Uterus (tissue), 4 donors: ENCODE measurements around the gene COX6B1. TPM values are rescaled to one million over a fixed set of nuclear protein-coding genes. Genes with fewer than 3 reads are reported as not detected.
A peak's percentile ranks its signal among the peaks of the same experiment; 100 is the strongest.

Experiments used
- DNase-seq, 2 donors: peaks; one replicate each; pipeline ENCODE4 v3.0.0-alpha.2; 2019 to 2020
- H3K27ac ChIP-seq, 2 donors: fragments of 200-600 bp; sonication (generic); 1 replicate in 1 of 2; 2 replicates in 1 of 2; pipeline ENCODE4 v1.5.1; 2016 to 2018
- H3K27me3 ChIP-seq, 2 donors: fragments of 200-600 bp; sonication (generic); one replicate each; pipeline ENCODE4 v1.5.1; 2018 to 2019; ENCODE audit warnings: control low read depth in 1 of 2
- H3K36me3 ChIP-seq, 2 donors: fragments of 200-600 bp; sonication (generic); one replicate each; pipeline ENCODE4 v1.5.1; 2019; ENCODE audit warnings: control low read depth in 1 of 2
- H3K4me1 ChIP-seq, 2 donors: fragments of 200-600 bp; sonication (generic); one replicate each; pipeline ENCODE4 v1.5.1; 2018 to 2019; ENCODE audit warnings: control low read depth in 1 of 2
- H3K4me3 ChIP-seq, 2 donors: fragments of 200-600 bp; sonication (generic); 1 replicate in 1 of 2; 2 replicates in 1 of 2; pipeline ENCODE4 v1.5.1; 2018 to 2019; ENCODE audit warnings: mild to moderate bottlenecking in 1 of 2
- H3K9me3 ChIP-seq, 2 donors: fragments of 200-600 bp; sonication (generic); one replicate each; pipeline ENCODE4 v1.5.1; 2019; ENCODE audit warnings: control low read depth in 1 of 2
- POLR2A ChIP-seq, 2 donors: fragments of 450-650 bp; IDR thresholded peaks; one replicate each; pipeline ENCODE4 v1.6.1; 2016; ENCODE audit warnings: antibody characterized with exemption in 2 of 2, mild to moderate bottlenecking in 1 of 2, moderate library complexity in 1 of 2
- intact Hi-C: fragments of 100-400 bp; cut with DNase I; formaldehyde crosslinking; loops from one replicate; pipeline ENCODE4 v1.15.1; 2023; ENCODE audit warnings: low total_unique reads
- total RNA-seq, 4 donors: library from RNA; depleted of rRNA in 3 of 4; stranded (reverse); fragments of >200 nt in 3 of 4; gene quantifications; one replicate each; pipeline versions ENCODE4 v1.1.0 to v1.2.4, GENCODE V29; 2014 to 2023
- TF ChIP-seq, protein P1 (sequence below), 4 experiments: fragments of 200-600 bp in 2 of 4; fragments of 450-650 bp in 2 of 4; sonication (generic) in 2 of 4; IDR thresholded peaks; one replicate each; pipeline ENCODE4 v1.5.1; 2016 to 2019; ENCODE audit warnings: antibody characterized with exemption in 4 of 4, mild to moderate bottlenecking in 2 of 4, moderate library complexity in 1 of 4
- donor health status: DM: yes; HTN: yes; CAD: no.

The COX6B1 gene
- total RNA-seq, 4 donors from 2014 or later = 47.4 to 344 (median 208) TPM

- Histone ChIP-seq H3K27me3 (no peaks in the 10 kb centered on the region), H3K4me3 (no peak overlapping the region), H3K36me3 (no peaks in the 10 kb centered on the region), H3K27ac (no peak overlapping the region), H3K9me3 (no peaks in the 10 kb centered on the region), H3K4me1 (no peaks in the 10 kb centered on the region)
- TF ChIP-seq, protein P1, sequence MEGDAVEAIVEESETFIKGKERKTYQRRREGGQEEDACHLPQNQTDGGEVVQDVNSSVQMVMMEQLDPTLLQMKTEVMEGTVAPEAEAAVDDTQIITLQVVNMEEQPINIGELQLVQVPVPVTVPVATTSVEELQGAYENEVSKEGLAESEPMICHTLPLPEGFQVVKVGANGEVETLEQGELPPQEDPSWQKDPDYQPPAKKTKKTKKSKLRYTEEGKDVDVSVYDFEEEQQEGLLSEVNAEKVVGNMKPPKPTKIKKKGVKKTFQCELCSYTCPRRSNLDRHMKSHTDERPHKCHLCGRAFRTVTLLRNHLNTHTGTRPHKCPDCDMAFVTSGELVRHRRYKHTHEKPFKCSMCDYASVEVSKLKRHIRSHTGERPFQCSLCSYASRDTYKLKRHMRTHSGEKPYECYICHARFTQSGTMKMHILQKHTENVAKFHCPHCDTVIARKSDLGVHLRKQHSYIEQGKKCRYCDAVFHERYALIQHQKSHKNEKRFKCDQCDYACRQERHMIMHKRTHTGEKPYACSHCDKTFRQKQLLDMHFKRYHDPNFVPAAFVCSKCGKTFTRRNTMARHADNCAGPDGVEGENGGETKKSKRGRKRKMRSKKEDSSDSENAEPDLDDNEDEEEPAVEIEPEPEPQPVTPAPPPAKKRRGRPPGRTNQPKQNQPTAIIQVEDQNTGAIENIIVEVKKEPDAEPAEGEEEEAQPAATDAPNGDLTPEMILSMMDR (IDR thresholded peaks at IDR 0.05) = no peak
- TF ChIP-seq POLR2A (IDR thresholded peaks at IDR 0.05) = no peak
- no peak for DNase-seq
- intact Hi-C loops = no loop called here
Observed at GRCh38 chr19:35642312-35642711, 5.8 kb upstream of the COX6B1 start.

- H3K9me3 ChIP-seq = no peaks in the 10 kb centered on the region
- H3K27me3 ChIP-seq = no peaks in the 10 kb centered on the region
- intact Hi-C loops = no loop called here
- TF ChIP-seq POLR2A (IDR thresholded peaks at IDR 0.05) = no peak
- TF ChIP-seq, protein P1 (IDR thresholded peaks at IDR 0.05) = no peak
- peak overlapping the region; percentile 49 to 51 for H3K4me3 ChIP-seq
- H3K36me3 ChIP-seq = no peaks in the 10 kb centered on the region
- peak; percentile 37 to 43 for DNase-seq
- peak overlapping the region; percentile 85 to 91 for H3K27ac ChIP-seq
- H3K4me1 ChIP-seq = no peaks in the 10 kb centered on the region
Observed at GRCh38 chr19:35642798-35643254, 5.3 kb upstream of the COX6B1 start.

DNA sequence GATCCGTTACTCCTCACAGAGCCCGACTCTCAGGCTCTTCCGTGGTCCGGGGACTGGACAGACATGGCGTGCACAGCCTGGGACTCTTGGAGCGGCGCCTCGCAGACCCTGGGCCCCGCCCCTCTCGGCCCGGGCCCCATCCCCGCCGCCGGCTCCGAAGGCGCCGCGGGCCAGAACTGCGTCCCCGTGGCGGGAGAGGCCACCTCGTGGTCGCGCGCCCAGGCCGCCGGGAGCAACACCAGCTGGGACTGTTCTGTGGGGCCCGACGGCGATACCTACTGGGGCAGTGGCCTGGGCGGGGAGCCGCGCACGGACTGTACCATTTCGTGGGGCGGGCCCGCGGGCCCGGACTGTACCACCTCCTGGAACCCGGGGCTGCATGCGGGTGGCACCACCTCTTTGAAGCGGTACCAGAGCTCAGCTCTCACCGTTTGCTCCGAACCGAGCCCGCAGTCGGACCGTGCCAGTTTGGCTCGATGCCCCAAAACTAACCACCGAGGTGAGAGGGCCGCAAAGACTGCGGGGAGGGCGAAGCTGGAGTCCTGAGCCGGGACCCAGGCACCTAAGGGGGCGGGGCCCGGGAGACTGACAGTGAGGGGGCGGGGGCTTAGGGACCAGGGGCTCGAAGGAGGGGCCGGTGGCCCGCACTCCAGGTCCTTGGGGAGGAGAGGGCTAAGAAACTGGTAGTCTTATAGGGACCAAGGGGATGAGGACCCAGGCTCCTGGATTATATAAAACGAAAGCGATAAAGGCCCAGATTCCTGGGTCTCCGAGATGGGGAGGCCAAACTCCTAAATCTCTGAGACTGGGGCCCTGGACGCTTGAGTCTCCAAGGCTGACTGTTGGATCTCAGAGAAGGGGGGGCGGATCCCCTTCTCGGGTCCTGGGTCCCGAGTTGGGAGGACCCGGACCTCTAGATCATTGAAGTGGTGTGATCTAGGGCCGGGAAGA lies 4.6 kb upstream of the COX6B1 start:
- peak in 1 of 2 donors; percentile 65 for TF ChIP-seq POLR2A (IDR thresholded peaks at IDR 0.05)
- TF ChIP-seq, protein P1 (IDR thresholded peaks at IDR 0.05) = no peak
- Histone ChIP-seq H3K4me3 (peak overlapping the region; percentile 49 to 51), H3K9me3 (no peaks in the 10 kb centered on the region), H3K4me1 (no peaks in the 10 kb centered on the region), H3K27ac (peak overlapping the region; percentile 85 to 91), H3K27me3 (no peaks in the 10 kb centered on the region), H3K36me3 (no peaks in the 10 kb centered on the region)
- intact Hi-C loops = no loop called here
- peak; percentile 83 to 84 for DNase-seq

DNA sequence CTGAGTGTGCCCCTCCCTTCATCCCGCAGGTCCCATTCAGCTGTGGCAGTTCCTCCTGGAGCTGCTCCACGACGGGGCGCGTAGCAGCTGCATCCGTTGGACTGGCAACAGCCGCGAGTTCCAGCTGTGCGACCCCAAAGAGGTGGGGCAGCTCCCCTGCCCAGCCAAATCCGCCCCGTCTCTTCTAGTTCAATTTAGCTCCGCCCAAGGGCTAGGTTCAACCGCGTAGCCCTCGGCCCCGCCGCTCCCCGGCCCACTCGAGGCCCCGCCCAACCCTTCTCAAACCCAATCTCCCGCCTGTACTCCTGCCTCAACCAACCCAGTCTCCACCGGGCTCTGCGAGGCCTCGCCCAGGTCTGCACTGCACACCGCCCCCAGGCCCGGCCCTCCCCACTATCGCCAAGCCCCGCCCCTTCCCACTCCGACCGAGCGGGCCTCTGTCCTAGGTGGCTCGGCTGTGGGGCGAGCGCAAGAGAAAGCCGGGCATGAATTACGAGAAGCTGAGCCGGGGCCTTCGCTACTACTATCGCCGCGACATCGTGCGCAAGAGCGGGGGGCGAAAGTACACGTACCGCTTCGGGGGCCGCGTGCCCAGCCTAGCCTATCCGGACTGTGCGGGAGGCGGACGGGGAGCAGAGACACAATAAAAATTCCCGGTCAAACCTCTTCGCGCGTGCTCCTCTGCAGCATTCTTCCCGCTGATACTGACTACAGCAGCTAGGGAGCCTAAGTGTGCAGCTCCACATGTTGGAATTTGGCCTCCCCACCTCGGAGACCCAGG lies 3.7 kb upstream of the COX6B1 start:
- TF ChIP-seq POLR2A (IDR thresholded peaks at IDR 0.05) = peak in 1 of 2 donors; percentile 67
- TF ChIP-seq, protein P1 (IDR thresholded peaks at IDR 0.05) = no peak
- DNase-seq = peak; percentile 95 to 96
- Histone ChIP-seq H3K4me3 (peak overlapping the region; percentile 49 to 51), H3K9me3 (no peaks in the 10 kb centered on the region), H3K4me1 (peaks cover 0 to 3% of the 10 kb centered on the region in 2 donors), H3K27ac (peak overlapping the region; percentile 85 to 91), H3K36me3 (no peaks in the 10 kb centered on the region), H3K27me3 (no peaks in the 10 kb centered on the region)
- intact Hi-C loops = no loop called here
